Right cardiac atrium (tissue), 5 donors: Measurements from ENCODE around the gene U2SURP. TPM values are rescaled to one million over a fixed set of nuclear protein-coding genes. Genes with fewer than 3 reads are reported as not detected.

Experiments used
- ATAC-seq, 2 donors: fragments of 200-7000 bp; cut with Tn5 transposase; one replicate each; pipeline versions ENCODE4 v1.8.0 to v1.9.1; 2020; ENCODE audit warnings: moderate library complexity in 2 of 2, mild to moderate bottlenecking in 1 of 2
- DNase-seq, 3 donors: peaks; one replicate each; pipeline ENCODE4 v3.0.0-alpha.2; 2020
- H3K27ac ChIP-seq: one replicate; pipeline ENCODE4 v1.5.1; 2013; ENCODE audit warnings: mild to moderate bottlenecking, low read length, control low read depth, moderate library complexity
- H3K27me3 ChIP-seq: one replicate; pipeline ENCODE4 v1.6.1; 2013; ENCODE audit not compliant: control insufficient read depth, insufficient read depth
- H3K4me1 ChIP-seq: one replicate; pipeline ENCODE4 v1.6.1; 2013; ENCODE audit warnings: low read length; ENCODE audit not compliant: control insufficient read depth, insufficient read depth
- H3K4me3 ChIP-seq: one replicate; pipeline ENCODE4 v1.5.1; 2013; ENCODE audit warnings: low read length, control low read depth
- H3K9me3 ChIP-seq: one replicate; pipeline ENCODE4 v1.6.1; 2013; ENCODE audit warnings: low read length; ENCODE audit not compliant: control insufficient read depth
- WGBS: extraction: QIAGEN DNeasy Blood & Tissue Kit; methylation state at CpG from one replicate; pipeline ENCODE4 v1.1.7; 2013; 5-methylcytosine and 5-hydroxymethylcytosine counted together
- intact Hi-C, 4 donors: fragments of 100-400 bp; cut with DNase I; formaldehyde crosslinking; loops; one replicate each; pipeline versions ENCODE4 v1.11.0 to v1.14.0; 2022 to 2023
- polyA plus RNA-seq: library from polyadenylated mRNA; stranded (reverse); fragments of 200-250 nt; gene quantifications from one replicate; pipeline ENCODE4 v1.2.3, GENCODE V29; 2013
- total RNA-seq, 4 donors: library from RNA; stranded (reverse); fragmentation: NEBNext Ultra II Directional; extraction: Animal tissue kit (Norgen Biotek cat#: 25700); gene quantifications; one replicate each; pipeline ENCODE4 v1.2.1, GENCODE V29; 2021
- donor health status: healthy with polysubstance abuse.
- donor health status: DM: no; HTN: yes; CAD: no.
- donor health status: DM: no; HTN: no; CAD: no.
- donor health status: DM: no; HTN: yes; CAD: no; lungs with severe emphysema.
- donor health status: DM: yes; HTN: yes; CAD: no.

Gene U2SURP
- total and polyA plus RNA-seq, 5 donors, result 22.8 to 56.6 (median 50.8) TPM

- H3K27me3 ChIP-seq, result no peaks in the 10 kb centered on the region
- no peak for DNase-seq
- H3K27ac ChIP-seq, result no peak overlapping the region
- H3K4me3 ChIP-seq, result no peak overlapping the region
- WGBS, result 79% methylated on average over 5 of the region's 5 CpGs
- no peak for ATAC-seq
- H3K9me3 ChIP-seq, result peaks cover 1% of the 10 kb centered on the region
- intact Hi-C loops, result no loop called here
- no peaks in the 10 kb centered on the region for H3K4me1 ChIP-seq
These were observed 103.8 kb downstream of the U2SURP start for GRCh38 chr3:143105170-143105569.

- Histone ChIP-seq H3K27me3 (no peaks in the 10 kb centered on the region), H3K4me1 (no peaks in the 10 kb centered on the region), H3K27ac (no peak overlapping the region), H3K4me3 (no peak overlapping the region), H3K9me3 (peaks cover 1% of the 10 kb centered on the region)
- intact Hi-C loops, result no loop called here
- ATAC-seq (no peak), DNase-seq (no peak)
- WGBS, result 82% methylated on average over 5 of the region's 5 CpGs
These were observed 108.5 kb downstream of the U2SURP start for GRCh38 chr3:143109861-143110260.

Other genes starting within 250 kb of the U2SURP start
- 100 to 1,000 TPM; 110 to 136 (median 124) TPM for gene PCOLCE2, start 112.5 kb upstream of the U2SURP start, total RNA-seq
- gene PCOLCE2, start 112.5 kb upstream of the U2SURP start, polyA plus RNA-seq, result 172 TPM
- 10 to 100 TPM in 2 of 4 donors, 1 to 10 TPM in 2; 8.2 to 12.5 (median 10.0) TPM for gene PAQR9, start 37.9 kb upstream of the U2SURP start, total RNA-seq
- gene PAQR9, start 37.9 kb upstream of the U2SURP start, polyA plus RNA-seq, result 4.7 TPM
- gene CHST2, start 118.2 kb downstream of the U2SURP start, total RNA-seq, result 1 to 10 TPM; 1.5 to 3.3 (median 2.4) TPM
- 2.0 TPM for gene CHST2, start 118.2 kb downstream of the U2SURP start, polyA plus RNA-seq